ENCODE measurements around the gene CACNA2D2.

GRCh38 chr3:50447290-50447840 lies 56.1 kb downstream of the CACNA2D2 start:
- TF ChIP-seq POLR2A (IDR thresholded peaks at IDR 0.05) (no peak), POLR2AphosphoS5 (IDR thresholded peaks at IDR 0.05; ENCODE audit: insufficient read depth in 1 of 2, low read depth in 1 of 2) (no peak)
- TF ChIP-seq, protein P1, sequence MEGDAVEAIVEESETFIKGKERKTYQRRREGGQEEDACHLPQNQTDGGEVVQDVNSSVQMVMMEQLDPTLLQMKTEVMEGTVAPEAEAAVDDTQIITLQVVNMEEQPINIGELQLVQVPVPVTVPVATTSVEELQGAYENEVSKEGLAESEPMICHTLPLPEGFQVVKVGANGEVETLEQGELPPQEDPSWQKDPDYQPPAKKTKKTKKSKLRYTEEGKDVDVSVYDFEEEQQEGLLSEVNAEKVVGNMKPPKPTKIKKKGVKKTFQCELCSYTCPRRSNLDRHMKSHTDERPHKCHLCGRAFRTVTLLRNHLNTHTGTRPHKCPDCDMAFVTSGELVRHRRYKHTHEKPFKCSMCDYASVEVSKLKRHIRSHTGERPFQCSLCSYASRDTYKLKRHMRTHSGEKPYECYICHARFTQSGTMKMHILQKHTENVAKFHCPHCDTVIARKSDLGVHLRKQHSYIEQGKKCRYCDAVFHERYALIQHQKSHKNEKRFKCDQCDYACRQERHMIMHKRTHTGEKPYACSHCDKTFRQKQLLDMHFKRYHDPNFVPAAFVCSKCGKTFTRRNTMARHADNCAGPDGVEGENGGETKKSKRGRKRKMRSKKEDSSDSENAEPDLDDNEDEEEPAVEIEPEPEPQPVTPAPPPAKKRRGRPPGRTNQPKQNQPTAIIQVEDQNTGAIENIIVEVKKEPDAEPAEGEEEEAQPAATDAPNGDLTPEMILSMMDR (IDR thresholded peaks at IDR 0.05): no peak
